Activated T-cell treated with anti-CD3 and anti-CD28 coated beads, Interleukin-2, amount 50 U/mL, for 72 hours (primary cell): ENCODE data around the gene TARBP1. TPM values are rescaled to one million over a fixed set of nuclear protein-coding genes. Genes with fewer than 3 reads are reported as not detected.
"Not testable (repeated sequence)": the region's sequence is repeated elsewhere in the genome, so short reads cannot be mapped to it uniquely, and the experiment has no call there.

Experiments used
- ATAC-seq, 2 donors: fragments of 150-1000 bp; cut with Tn5 transposase; replicated peaks in 1 of 2; 2 replicates each; pipeline ENCODE4 v1.10.0; 2021; ENCODE audit warnings: moderate library complexity in 2 of 2, mild to moderate bottlenecking in 1 of 2
- DNase-seq, 2 donors: peaks; one replicate each; pipeline ENCODE4 v3.0.0; 2021 to 2022; ENCODE audit warnings: mixed read lengths in 1 of 2
- H3K27ac Mint-ChIP-seq: one replicate; pipeline ENCODE4 v1.8.0; 2022; ENCODE audit warnings: mild to moderate bottlenecking, moderate library complexity, mixed read lengths
- H3K27me3 Mint-ChIP-seq: one replicate; pipeline ENCODE4 v1.8.0; 2022; ENCODE audit warnings: low read depth, mixed read lengths
- H3K36me3 Mint-ChIP-seq, 2 donors: one replicate each; pipeline ENCODE4 v1.8.0; 2022; ENCODE audit warnings: mixed read lengths in 2 of 2, mild to moderate bottlenecking in 1 of 2; ENCODE audit not compliant: insufficient read depth in 2 of 2
- H3K4me1 Mint-ChIP-seq: one replicate; pipeline ENCODE4 v1.8.0; 2022; ENCODE audit warnings: low read depth, mixed read lengths
- H3K4me3 Mint-ChIP-seq, 2 donors: one replicate each; pipeline ENCODE4 v1.8.0; 2022; ENCODE audit warnings: mild to moderate bottlenecking in 2 of 2, mixed read lengths in 2 of 2, moderate library complexity in 2 of 2
- H3K9me3 Mint-ChIP-seq, 2 donors: one replicate each; pipeline ENCODE4 v1.8.0; 2022; ENCODE audit warnings: mixed read lengths in 2 of 2
- total RNA-seq, 2 donors: library from RNA; stranded (reverse); gene quantifications; one replicate each; pipeline ENCODE4 v1.2.3, GENCODE V29; 2022

TARBP1 gene
- total RNA-seq, 2 donors from 2014 or later = 49.6 to 63.0 TPM

GRCh38 chr1:234357831-234358230 is 121.1 kb downstream of the TARBP1 start:
- Mint-ChIP-seq H3K27me3 (peaks cover 6% of the 10 kb centered on the region), H3K4me3 (peak overlapping the region; percentile 71 to 74), H3K9me3 (no peaks in the 10 kb centered on the region), H3K36me3 (no peaks in the 10 kb centered on the region), H3K27ac (no peak overlapping the region), H3K4me1 (no peaks in the 10 kb centered on the region)
- ATAC-seq (no peak), DNase-seq (no peak)

GRCh38 chr1:234356615-234357269 is 122.2 kb downstream of the TARBP1 start:
- H3K9me3 Mint-ChIP-seq, H3K36me3 Mint-ChIP-seq, H3K27me3 Mint-ChIP-seq, H3K4me1 Mint-ChIP-seq: not testable (repeated sequence)
- Mint-ChIP-seq H3K27ac (peak overlapping the region; percentile 64), H3K4me3 (peak overlapping the region; percentile 44 to 71)
- peak; percentile 49 to 70 for ATAC-seq
- DNase-seq = peak; percentile 33 to 42

- peaks cover 2% of the 10 kb centered on the region for H3K27me3 Mint-ChIP-seq
- H3K9me3 Mint-ChIP-seq = no peaks in the 10 kb centered on the region
- H3K36me3 Mint-ChIP-seq = no peaks in the 10 kb centered on the region
- no peaks in the 10 kb centered on the region for H3K4me1 Mint-ChIP-seq
- ATAC-seq = peak; percentile 54 to 89
- peak overlapping the region; percentile 64 for H3K27ac Mint-ChIP-seq
- H3K4me3 Mint-ChIP-seq = peak overlapping the region; percentile 44 to 71
- DNase-seq = no peak
Observed at GRCh38 chr1:234355782-234356510, 123.0 kb downstream of the TARBP1 start.

GRCh38 chr1:234348964-234349363 is 130.0 kb downstream of the TARBP1 start:
- no peaks in the 10 kb centered on the region for H3K4me1 Mint-ChIP-seq
- H3K27ac Mint-ChIP-seq = no peak overlapping the region
- no peaks in the 10 kb centered on the region for H3K36me3 Mint-ChIP-seq
- H3K27me3 Mint-ChIP-seq = no peaks in the 10 kb centered on the region
- no peak for DNase-seq
- ATAC-seq = no peak
- H3K9me3 Mint-ChIP-seq = no peaks in the 10 kb centered on the region
- no peak overlapping the region for H3K4me3 Mint-ChIP-seq

- H3K4me1 Mint-ChIP-seq = no peaks in the 10 kb centered on the region
- H3K9me3 Mint-ChIP-seq = peaks cover 3 to 5% of the 10 kb centered on the region in 2 donors
- no peaks in the 10 kb centered on the region for H3K36me3 Mint-ChIP-seq
- ATAC-seq = no peak
- DNase-seq = no peak
- no peak overlapping the region for H3K4me3 Mint-ChIP-seq
- peaks cover under 1% of the 10 kb centered on the region for H3K27me3 Mint-ChIP-seq
- no peak overlapping the region for H3K27ac Mint-ChIP-seq
Observed at GRCh38 chr1:234345237-234345636, 133.7 kb downstream of the TARBP1 start.

- H3K27me3 Mint-ChIP-seq = peaks cover 4% of the 10 kb centered on the region
- H3K9me3 Mint-ChIP-seq = peaks cover 4 to 7% of the 10 kb centered on the region in 2 donors
- H3K27ac Mint-ChIP-seq = no peak overlapping the region
- no peak for ATAC-seq
- DNase-seq = no peak
- no peak overlapping the region for H3K4me3 Mint-ChIP-seq
- no peaks in the 10 kb centered on the region for H3K4me1 Mint-ChIP-seq
- no peaks in the 10 kb centered on the region for H3K36me3 Mint-ChIP-seq
Observed at GRCh38 chr1:234342774-234343173, 136.2 kb downstream of the TARBP1 start.

Other genes with a start within 250 kb of the TARBP1 start
- gene COA6, start 105.7 kb downstream of the TARBP1 start, total RNA-seq = 10 to 100 TPM; 55.3 to 58.2 TPM
- 100 to 1,000 TPM; 238 to 283 TPM for gene IRF2BP2, start 131.0 kb upstream of the TARBP1 start, total RNA-seq